Measurements from ENCODE around the gene SDR39U1.

The SDR39U1 gene

DNA sequence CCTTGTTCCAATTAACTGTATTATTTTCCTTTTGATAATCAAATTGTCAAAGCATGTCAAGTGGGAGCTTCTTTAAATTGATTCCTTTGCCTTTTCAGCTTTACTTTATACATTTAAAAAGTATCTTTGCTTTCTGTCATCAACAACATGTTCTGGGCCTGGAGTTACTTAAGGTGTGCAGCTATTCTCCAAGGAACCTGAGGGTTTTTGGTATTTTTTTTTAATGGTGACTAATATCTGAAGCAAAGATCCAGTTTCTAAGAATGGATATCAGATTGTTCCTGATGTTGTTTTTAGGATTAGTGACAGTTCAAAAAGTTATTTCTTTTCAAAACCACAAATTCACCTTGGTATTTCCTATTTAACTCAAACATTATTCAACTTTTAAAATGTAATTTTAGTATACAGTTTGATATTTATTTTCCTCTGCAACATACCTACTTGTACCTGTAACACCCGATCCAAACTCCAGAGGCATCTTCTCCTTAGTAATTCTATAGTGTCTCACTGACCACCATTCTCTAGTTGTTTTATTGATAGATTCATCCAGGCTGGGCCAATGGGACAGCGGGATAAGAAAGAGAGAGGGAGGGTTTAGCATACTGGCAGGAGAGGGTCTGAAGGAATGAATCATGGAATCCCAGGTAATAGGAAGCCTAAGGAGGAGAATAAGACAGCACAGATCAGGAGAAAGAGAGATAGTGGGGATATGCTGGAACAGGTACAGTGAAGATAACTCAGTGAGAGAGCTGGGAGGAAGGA is 16.2 kb downstream of the SDR39U1 start:
- peaks cover 13% of the 10 kb centered on the region for H3K79me2 ChIP-seq (ENCODE audit: control insufficient read depth, low read length)
- H3K9me3 ChIP-seq (ENCODE audit: control insufficient read depth, insufficient read depth, low read length) = no peaks in the 10 kb centered on the region
- peaks cover 4% of the 10 kb centered on the region for H3K36me3 ChIP-seq (ENCODE audit: control insufficient read depth, low read length)
- H3K9me2 ChIP-seq (replicated peaks; ENCODE audit: control insufficient read depth, low read length) = no peaks in the 10 kb centered on the region
- no peaks in the 10 kb centered on the region for H3K27me3 ChIP-seq (ENCODE audit: control insufficient read depth, low read length)
- peaks cover 48% of the 10 kb centered on the region for H3K4me1 ChIP-seq (ENCODE audit: control insufficient read depth, low read length)
- H3K4me2 ChIP-seq (ENCODE audit: low read length) = peak overlapping the region; percentile 23
- H3K4me3 ChIP-seq (ENCODE audit: low read length) = no peak overlapping the region
- TF ChIP-seq EZH2phosphoT487 (IDR thresholded peaks at IDR 0.05; ENCODE audit: borderline replicate concordance, low read length) = no peak
- TF ChIP-seq, protein P1, sequence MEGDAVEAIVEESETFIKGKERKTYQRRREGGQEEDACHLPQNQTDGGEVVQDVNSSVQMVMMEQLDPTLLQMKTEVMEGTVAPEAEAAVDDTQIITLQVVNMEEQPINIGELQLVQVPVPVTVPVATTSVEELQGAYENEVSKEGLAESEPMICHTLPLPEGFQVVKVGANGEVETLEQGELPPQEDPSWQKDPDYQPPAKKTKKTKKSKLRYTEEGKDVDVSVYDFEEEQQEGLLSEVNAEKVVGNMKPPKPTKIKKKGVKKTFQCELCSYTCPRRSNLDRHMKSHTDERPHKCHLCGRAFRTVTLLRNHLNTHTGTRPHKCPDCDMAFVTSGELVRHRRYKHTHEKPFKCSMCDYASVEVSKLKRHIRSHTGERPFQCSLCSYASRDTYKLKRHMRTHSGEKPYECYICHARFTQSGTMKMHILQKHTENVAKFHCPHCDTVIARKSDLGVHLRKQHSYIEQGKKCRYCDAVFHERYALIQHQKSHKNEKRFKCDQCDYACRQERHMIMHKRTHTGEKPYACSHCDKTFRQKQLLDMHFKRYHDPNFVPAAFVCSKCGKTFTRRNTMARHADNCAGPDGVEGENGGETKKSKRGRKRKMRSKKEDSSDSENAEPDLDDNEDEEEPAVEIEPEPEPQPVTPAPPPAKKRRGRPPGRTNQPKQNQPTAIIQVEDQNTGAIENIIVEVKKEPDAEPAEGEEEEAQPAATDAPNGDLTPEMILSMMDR (IDR thresholded peaks at IDR 0.05; ENCODE audit: low read depth, low read length, poor library complexity, severe bottlenecking) = no peak
- H4K20me1 ChIP-seq (ENCODE audit: control insufficient read depth, insufficient read depth, low read depth, low read length) = peaks cover 1% of the 10 kb centered on the region; the same call in 1 of the 2 replicates
- no peaks in the 10 kb centered on the region for H3F3A ChIP-seq (ENCODE audit: control insufficient read depth, insufficient read depth)
- H3K27ac ChIP-seq (ENCODE audit: low read depth, low read length) = no peak overlapping the region

DNA sequence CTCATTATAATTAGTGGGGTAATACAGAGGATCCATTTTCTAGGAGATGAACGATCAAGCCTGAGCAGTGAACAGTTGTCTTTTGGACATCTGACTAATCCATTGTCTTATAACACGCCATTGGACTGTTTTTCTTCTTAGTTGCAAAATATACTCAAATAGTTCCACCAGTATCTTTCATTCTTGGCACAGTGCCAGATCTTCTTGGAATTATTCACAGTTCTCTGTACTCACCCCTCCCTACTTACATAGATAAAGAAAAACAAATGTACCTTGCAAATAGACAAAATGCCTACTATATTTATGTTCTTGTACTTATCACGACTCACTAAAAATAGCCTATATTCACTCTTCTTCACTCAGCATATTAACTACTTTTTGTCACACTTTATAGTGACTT is 16.9 kb downstream of the SDR39U1 start:
- Histone ChIP-seq H3K9me3 (ENCODE audit: control insufficient read depth, insufficient read depth, low read length) (no peaks in the 10 kb centered on the region), H3K9me2 (replicated peaks; ENCODE audit: control insufficient read depth, low read length) (no peaks in the 10 kb centered on the region), H4K20me1 (ENCODE audit: control insufficient read depth, insufficient read depth, low read depth, low read length) (no peaks in the 10 kb centered on the region), H3K79me2 (ENCODE audit: control insufficient read depth, low read length) (peaks cover 7% of the 10 kb centered on the region), H3K27me3 (ENCODE audit: control insufficient read depth, low read length) (no peaks in the 10 kb centered on the region), H3K4me2 (ENCODE audit: low read length) (peak overlapping the region; percentile 23), H3K4me3 (ENCODE audit: low read length) (no peak overlapping the region), H3K27ac (ENCODE audit: low read depth, low read length) (no peak overlapping the region), H3K36me3 (ENCODE audit: control insufficient read depth, low read length) (no peaks in the 10 kb centered on the region), H3F3A (ENCODE audit: control insufficient read depth, insufficient read depth) (no peaks in the 10 kb centered on the region), H3K4me1 (ENCODE audit: control insufficient read depth, low read length) (peaks cover 42% of the 10 kb centered on the region)
- TF ChIP-seq EZH2phosphoT487 (IDR thresholded peaks at IDR 0.05; ENCODE audit: borderline replicate concordance, low read length) = no peak
- TF ChIP-seq, protein P1 (IDR thresholded peaks at IDR 0.05; ENCODE audit: low read depth, low read length, poor library complexity, severe bottlenecking) = no peak

DNA sequence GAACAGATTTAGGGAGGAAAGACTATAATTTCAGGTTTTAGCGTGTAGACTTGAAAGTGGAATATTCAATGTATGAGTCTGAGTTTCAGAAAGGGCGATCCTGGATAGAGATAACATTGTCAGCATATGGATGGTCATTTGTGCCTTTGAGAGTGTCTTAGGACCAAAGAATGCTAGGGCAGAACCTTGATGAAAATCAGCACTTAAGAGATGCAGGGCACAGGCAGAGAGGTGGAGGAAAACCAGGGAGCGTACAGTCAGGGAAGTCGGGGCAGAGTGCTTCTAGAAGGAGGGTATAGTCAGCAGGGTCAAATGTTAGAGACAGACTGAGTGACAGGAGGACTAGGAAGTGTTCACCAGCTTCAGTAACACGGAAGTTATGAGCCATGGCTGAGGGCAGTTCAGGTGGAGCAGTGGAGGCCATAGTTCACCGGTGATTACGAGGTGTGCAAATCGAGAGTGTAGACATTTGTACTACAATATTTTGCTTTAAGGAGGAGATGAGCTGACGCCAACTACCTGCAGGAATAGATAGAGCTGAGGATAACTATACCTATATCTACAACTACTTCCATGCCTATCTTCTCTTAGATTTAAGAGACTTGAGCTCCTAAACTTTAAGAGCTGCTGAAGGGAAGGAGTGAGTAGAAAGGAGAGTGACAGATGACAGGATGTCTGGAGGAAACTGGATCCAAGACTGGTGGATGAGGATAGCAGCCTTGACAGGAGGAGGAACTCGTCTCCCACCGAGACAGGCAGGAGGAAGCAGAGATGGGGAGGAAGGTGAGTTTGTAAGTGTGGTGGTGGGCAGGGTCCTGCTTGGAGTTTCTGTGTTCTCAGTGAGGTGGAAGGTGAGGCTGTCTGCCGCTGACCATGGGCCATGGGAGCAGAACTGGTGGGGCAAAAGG is 19.6 kb downstream of the SDR39U1 start:
- Histone ChIP-seq H3K27me3 (ENCODE audit: control insufficient read depth, low read length) (0 out of 2 replicates have a peak, but pooled peaks cover 2% of the 10 kb centered on the region), H4K20me1 (ENCODE audit: control insufficient read depth, insufficient read depth, low read depth, low read length) (no peaks in the 10 kb centered on the region), H3K4me3 (ENCODE audit: low read length) (no peak overlapping the region), H3K79me2 (ENCODE audit: control insufficient read depth, low read length) (no peaks in the 10 kb centered on the region), H3F3A (ENCODE audit: control insufficient read depth, insufficient read depth) (no peaks in the 10 kb centered on the region), H3K36me3 (ENCODE audit: control insufficient read depth, low read length) (no peaks in the 10 kb centered on the region), H3K9me3 (ENCODE audit: control insufficient read depth, insufficient read depth, low read length) (no peaks in the 10 kb centered on the region), H3K4me1 (ENCODE audit: control insufficient read depth, low read length) (peaks cover 31% of the 10 kb centered on the region), H3K4me2 (ENCODE audit: low read length) (no peak overlapping the region), H3K27ac (ENCODE audit: low read depth, low read length) (no peak overlapping the region), H3K9me2 (replicated peaks; ENCODE audit: control insufficient read depth, low read length) (no peaks in the 10 kb centered on the region)
- TF ChIP-seq, protein P1 (IDR thresholded peaks at IDR 0.05; ENCODE audit: low read depth, low read length, poor library complexity, severe bottlenecking) = no peak
- TF ChIP-seq EZH2phosphoT487 (IDR thresholded peaks at IDR 0.05; ENCODE audit: borderline replicate concordance, low read length) = no peak
